Lung microvascular endothelial cell (primary cell): ENCODE results near the gene ELOVL4. TPM values are rescaled to one million over a fixed set of nuclear protein-coding genes. Genes with fewer than 3 reads are reported as not detected.
A peak's percentile ranks its signal among the peaks of the same experiment; 100 is the strongest.

Experiments
- DNase-seq, 2 donors: peaks; one replicate each; pipeline versions ENCODE4 v3.0.0 to v3.0.0-alpha.2; 2010; ENCODE audit warnings: low read depth in 2 of 2
- total RNA-seq: library from RNA; depleted of rRNA; stranded (reverse); fragments of >200 nt; gene quantifications from 2 replicates; pipeline ENCODE4 v1.2.1, GENCODE V29; 2014

ELOVL4 gene
- total RNA-seq, 1 donor from 2014 or later, result under 0.01 TPM

DNA sequence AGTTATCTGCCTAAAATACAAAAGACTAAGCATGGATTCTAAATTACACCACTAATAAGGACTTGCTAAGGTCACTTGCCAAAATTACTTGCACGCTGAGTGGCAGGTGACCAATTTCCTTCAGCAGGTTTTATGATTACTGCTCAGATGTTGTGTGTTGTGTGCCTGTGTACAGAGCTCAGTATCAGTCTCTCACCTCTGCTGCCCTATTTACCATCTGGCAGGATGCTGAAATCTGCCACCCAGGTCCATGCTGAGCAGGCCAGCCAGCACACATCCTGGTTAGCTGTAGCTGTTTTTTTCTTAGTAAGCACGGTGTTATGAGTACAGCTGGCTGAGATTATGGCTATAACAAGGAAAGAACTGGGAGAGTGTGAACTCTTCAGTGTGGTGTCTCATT lies 34.0 kb downstream of the ELOVL4 start:
- no peak for DNase-seq

DNA sequence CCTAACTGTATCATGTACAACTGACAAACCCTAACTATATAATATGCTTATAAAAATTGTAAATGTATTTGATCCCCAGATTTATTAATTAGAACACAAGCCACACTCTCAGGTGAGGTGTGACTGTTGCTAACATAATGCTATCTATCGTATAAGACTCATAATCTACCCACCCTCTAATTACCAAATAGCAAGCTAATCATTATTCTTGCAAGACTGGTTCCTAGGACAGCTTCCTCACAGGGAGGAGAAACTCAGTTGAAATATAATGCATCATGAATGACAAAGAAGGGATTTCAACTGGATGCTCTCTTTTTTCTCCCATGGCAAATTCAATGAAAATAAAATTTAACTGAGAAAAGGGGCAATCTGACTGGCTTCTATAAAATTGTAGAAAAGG lies 35.4 kb downstream of the ELOVL4 start:
- DNase-seq, result no peak

DNA sequence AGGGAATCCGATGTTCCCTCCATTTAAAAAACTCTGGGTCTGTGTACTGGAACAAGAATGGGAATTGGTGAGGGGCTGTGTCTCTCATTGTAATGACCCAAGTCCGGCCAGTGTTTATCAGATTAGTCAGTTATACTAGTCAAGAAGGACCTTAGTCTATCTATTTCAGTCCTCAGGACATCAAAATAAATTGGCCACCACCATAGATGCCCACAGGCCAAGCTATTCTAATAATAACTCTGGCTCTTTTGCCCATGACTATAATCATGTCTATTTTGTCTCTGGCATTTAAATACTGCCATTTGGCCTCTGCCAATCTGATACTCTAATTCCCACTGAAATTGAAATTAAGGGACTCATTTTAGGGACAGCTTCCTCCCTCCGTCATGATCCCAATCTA lies 37.8 kb downstream of the ELOVL4 start:
- no peak for DNase-seq

DNA sequence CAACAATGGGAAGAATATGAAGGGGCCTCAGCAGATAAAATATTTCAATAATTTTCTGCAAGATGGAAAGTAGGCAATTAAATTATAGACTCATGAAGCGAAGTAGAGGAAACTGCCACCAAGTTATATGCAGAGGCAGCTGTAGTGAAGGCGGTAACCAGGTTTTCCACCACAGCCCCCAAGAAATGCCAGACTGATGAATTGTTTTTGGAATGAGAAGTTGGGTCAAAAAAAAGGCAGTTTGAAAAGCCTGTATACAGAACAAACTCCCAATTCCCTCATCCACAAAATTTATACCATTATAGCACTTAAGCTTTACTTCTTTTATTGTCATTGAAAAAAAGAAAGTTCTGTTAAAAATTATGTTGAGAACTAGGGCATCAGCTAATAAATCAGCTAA lies 45.3 kb downstream of the ELOVL4 start:
- no peak for DNase-seq

DNA sequence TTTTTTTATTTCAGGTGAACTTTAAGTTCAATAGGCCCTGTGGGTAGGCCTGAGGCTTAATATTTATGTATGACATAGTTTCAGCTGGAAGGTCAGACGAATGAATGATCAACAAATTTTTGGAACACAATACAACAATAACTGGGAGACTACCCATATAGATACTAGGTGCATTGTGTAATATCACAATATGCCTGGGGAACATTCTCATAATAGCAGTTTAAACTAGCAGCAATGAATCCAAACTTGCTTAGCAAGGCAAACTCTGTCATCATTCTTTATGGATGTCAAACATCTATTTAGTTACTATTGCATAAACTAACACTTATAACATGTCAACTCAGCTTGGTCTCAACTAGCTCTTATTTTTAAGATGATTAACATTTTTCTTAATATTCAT lies 49.3 kb downstream of the ELOVL4 start:
- DNase-seq, result no peak

DNA sequence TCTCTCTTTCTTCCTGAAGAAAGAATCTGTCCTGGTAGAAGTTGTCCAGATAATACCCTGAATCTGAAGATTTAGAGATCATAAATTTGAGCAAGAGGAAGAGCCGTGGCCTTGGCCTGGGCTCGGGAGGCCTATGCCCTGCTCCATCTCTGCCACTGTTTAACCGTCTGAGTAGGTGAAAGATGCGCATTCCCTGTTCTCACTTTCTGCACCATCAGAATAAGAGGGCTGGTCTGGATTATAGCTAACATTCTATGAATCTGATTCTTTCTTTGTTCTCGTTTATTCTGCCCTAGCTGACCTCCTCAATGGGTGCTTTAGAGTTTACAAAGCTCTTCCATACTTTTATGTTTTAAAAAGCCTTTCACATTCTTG lies 51.3 kb downstream of the ELOVL4 start:
- no peak for DNase-seq

DNA sequence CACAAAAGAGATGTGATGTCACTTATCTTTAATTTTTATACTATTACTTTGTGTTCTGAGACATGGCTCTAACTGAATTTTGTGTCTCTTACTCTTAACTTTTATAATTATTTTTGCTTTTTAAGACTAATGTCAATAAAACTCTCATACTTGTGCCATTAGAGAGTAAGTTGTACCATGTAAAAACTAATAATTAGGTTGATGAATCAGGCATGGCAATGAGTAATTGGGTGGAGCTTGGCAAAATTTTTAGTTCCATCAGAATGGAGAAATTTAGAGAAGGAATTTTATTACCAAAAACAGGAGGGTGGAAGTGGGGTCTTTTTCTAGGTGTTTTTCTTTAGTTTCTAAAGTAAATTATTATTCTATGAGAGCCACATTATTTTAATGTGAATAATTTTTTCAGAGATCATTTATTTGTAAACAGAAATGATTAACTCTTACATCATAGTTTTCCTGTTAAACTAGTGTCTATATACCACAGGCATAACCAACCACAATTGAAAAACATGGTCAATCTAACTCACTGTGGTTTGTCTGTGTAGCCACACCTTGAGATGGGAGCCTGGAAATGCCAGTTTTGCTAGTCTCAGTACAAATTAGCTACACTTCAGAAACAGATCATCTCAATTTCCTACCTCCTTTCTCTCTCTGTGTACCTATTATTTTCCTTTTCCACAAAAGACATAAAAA lies 51.8 kb downstream of the ELOVL4 start:
- no peak for DNase-seq

DNA sequence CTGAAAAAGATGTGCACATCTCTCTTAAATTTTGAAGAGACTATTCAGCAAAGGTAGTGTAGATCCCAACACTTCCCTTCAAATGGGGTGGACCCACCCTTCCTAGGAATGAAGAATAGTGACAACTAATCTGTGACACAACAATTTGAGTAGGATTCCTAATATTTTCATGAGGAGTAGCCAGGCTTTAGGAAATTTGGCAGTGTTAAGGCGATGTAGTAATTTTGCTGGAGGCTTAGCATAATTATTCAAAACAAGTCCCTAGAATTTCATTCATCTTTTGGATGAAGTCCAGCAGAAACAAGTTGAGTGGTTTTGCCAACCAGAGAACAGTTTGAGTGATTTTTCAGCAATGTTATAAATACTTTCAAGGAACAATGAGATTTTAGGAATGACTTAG lies 52.4 kb downstream of the ELOVL4 start:
- no peak for DNase-seq

DNA sequence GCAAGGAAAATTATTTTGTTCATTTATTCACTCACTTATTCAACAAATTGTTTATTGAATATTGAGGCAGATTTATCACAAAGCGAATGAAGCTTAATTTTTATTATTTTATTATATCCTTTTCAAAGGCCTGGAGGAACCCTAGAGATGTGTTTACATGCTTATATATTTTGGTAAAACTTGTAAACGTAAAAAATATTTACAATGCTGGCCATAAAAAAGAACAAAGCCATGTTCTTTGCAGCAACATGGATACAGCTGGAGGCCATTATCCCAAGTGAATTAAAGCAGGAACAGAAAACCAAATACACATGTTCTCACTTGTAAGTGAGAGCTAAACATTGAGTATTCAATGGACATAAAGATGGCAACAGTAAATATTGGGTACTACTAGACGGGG lies 58.8 kb downstream of the ELOVL4 start:
- no peak for DNase-seq

DNA sequence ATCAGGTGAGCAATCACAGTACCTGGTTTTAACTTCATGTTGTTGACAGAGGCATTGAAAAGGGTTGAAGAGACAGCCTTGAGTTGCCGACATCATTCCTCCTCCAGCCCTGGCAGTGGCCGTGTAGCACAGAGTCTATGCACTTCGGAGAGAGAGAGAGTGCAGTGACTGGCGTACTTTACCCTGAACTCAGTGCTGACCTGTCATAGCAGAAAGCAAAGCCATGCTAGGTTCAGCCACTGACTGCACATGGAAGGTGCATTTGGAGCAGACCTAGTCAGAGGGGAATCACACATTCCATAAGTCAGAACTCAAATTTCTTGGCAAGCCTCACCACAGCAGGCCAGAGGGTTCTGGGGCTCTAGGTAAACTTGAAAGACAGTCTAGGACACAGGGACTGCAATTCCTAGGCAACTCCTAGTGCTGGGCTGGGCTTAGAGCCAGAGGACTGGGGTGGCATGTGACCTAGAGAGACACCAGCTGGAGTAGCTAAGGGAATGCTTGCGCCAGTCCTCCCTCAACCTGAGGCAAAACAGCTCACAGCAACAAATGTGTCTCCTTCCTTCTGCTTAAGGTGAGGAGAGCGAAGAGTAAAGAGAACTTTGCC lies 69.1 kb downstream of the ELOVL4 start:
- DNase-seq, result no peak

DNA sequence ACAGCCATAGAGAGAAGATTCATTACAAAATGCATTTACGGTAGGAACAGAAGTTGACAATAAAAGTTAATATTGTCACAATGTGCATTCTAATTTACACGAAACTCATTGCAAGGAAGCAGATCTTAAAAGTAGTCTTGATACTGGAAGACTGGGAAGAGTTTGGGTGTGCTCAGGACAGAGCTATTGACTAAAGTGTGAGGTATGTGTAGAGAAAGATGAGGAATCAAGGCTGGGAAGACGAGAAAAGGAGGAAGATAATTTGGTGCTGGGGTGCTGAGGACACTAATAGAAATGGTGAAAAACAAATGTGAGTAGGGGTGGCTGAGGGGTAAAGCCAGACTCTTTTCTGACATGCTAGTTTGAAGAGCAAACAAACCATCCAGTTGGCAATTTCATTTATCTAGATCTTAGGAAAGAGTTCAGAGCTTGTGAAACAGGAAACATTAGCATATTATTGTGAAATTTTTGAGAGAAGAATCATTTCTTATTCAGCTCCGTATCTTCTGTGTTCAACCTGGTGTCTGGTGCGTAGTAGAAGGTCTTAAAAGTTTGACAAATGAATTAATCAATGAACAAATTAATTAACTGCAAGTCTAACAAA lies 72.7 kb downstream of the ELOVL4 start:
- no peak for DNase-seq

DNA sequence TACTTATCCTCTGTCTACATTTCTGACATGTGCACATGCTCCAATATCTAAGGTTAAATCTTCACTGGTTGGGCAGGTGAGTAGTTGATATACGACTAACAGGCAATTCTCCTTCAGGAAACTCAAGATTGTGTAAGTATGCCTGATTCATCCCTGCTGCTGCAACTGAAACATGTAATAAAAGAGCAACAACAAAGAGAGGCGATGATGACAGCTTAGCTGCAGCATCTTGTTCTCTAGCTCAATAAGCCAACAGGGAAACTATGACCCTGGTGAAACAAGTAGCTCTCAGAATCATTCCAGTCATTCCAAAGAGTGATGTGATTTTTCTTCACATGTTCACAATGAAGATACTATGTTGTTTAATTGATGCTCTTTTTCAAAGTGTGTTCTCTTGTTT lies 74.4 kb downstream of the ELOVL4 start:
- no peak for DNase-seq

DNA sequence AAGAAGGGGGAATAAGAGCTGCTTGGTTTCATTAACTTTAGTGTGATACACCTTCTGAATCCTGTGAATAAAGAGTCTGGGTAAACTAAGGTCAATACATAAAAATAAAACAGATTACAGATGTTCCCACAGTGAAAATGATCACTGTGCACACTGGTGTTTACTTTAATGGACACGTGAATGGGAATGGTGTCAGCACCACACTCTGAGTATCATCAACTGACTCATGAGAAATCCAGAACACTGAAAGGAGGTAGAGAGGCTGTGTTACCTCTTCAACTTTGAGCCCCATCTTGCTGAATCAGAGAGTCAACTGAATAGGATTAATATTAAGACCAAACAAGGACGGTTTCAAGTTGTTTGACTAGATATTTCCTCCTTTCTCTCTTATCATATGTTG lies 75.0 kb downstream of the ELOVL4 start:
- DNase-seq, result no peak

DNA sequence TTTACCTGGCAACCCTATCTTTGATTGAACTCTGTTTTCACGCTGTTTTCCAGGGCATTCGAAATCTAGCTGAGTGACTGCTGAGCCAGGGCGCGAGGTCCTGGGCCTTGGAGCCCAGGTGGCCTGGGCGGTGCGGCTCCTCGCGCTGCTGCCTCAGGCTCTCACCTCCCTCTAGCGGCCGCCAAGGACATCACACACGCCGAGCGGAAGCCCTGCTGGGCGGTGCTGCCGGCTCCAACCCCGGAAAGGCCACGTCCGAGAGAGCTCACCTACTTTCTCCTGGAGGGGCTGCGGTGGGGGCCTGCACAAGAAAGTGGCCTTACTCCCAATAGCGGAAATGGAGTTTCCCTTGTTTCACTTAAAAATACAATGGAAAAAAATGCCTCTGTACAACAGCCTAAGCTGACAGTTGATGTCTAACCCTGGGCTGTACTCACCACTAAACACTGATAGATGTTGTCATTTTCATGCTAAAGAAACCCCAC lies 77.7 kb downstream of the ELOVL4 start:
- peak; percentile 74 to 75 for DNase-seq

DNA sequence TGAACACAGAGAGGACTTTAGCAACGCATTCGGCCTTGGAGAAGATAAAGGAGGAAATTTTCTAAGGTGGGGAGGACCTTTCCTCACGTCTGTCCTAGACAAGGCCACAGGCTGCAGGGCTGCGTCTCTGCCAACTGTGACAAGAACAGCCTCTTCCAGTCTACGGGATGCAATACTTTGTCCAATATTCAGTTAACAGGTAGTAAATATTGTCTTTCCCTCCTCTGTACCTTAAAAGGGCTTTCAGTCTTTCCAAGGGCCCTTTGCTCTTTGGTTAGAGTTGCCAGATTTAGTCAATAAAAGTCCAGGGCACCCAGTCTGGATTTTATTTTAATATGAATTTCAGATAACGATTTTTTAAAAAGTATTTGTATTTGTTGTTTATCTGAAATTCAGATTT lies 78.2 kb downstream of the ELOVL4 start:
- no peak for DNase-seq

DNA sequence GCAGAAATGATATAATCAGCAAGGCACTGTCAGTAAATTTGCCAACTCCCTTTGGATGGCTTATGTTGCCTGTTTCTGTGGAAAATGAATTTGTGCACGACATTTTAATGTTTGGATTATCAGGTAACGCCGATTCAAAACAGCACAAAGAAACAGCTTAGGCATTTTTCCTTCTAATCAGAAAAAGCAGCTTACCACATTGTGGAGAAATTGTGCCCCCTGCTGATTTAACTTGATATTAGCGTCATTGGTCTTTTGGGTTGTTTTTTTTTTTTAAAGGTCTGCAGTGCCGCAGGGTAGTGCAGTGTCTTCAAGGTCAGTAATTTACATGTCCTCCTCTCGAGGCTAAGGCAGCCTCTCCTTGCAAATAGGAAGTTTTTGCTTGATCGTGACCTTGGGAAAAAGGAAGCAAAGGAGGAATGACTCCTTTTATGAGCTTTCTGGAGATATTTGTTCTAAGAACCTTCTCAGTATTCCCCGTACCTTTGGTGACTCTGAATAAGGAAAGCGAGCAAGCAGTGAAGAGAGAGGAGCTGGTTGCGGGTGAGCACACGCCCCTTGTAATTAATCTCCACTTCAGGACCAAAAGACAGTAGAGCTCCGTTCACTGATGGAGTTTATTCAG lies 79.1 kb downstream of the ELOVL4 start:
- peak; percentile 69 to 76 for DNase-seq

Other genes starting within 250 kb of the ELOVL4 start
- gene TTK, start 57.1 kb upstream of the ELOVL4 start, total RNA-seq, result 2.2 and 8.7 TPM in 2 replicates
- 6.5 TPM in 2 replicates for gene BCKDHB, start 159.1 kb upstream of the ELOVL4 start, total RNA-seq